Natural killer cell (primary cell): ENCODE data around the gene CHD8. TPM values are rescaled to one million over a fixed set of nuclear protein-coding genes. Genes with fewer than 3 reads are reported as not detected.

Experiments
- ATAC-seq, 3 donors: fragments of 150-1000 bp in 2 of 3; fragments of 200-7000 bp in 1 of 3; cut with Tn5 transposase; 1 replicate in 1 of 3; 2 replicates in 2 of 3; pipeline ENCODE4 v1.10.0; 2021; ENCODE audit warnings: mild to moderate bottlenecking in 2 of 3, moderate library complexity in 2 of 3
- DNase-seq, 2 donors: peaks; one replicate each; pipeline versions ENCODE4 v3.0.0 to v3.0.0-alpha.2; 2013 to 2021; ENCODE audit warnings: mixed read lengths in 1 of 2
- H3K27ac ChIP-seq: one replicate; pipeline ENCODE4 v1.5.1; 2013; ENCODE audit warnings: mild to moderate bottlenecking, low read length
- H3K27me3 ChIP-seq: one replicate; pipeline ENCODE4 v1.6.1; 2013; ENCODE audit warnings: low read length; ENCODE audit not compliant: control insufficient read depth, insufficient read depth
- H3K36me3 ChIP-seq: one replicate; pipeline ENCODE4 v1.6.1; 2013; ENCODE audit warnings: low read length; ENCODE audit not compliant: control insufficient read depth, insufficient read depth
- H3K4me1 ChIP-seq: one replicate; pipeline ENCODE4 v1.6.1; 2013; ENCODE audit warnings: low read length; ENCODE audit not compliant: control insufficient read depth, insufficient read depth
- H3K4me3 ChIP-seq: one replicate; pipeline ENCODE4 v1.5.1; 2013; ENCODE audit warnings: low read length
- H3K9me3 ChIP-seq: one replicate; pipeline ENCODE4 v1.6.1; 2013; ENCODE audit warnings: low read length; ENCODE audit not compliant: control insufficient read depth, insufficient read depth
- H3K27ac Mint-ChIP-seq, 2 donors: one replicate each; pipeline ENCODE4 v1.8.0; 2022; ENCODE audit warnings: mild to moderate bottlenecking in 2 of 2, mixed read lengths in 2 of 2, moderate library complexity in 1 of 2
- H3K27me3 Mint-ChIP-seq, 2 donors: one replicate each; pipeline ENCODE4 v1.8.0; 2022; ENCODE audit warnings: low read depth in 2 of 2, mixed read lengths in 2 of 2
- H3K36me3 Mint-ChIP-seq: one replicate; pipeline ENCODE4 v1.8.0; 2022; ENCODE audit warnings: mixed read lengths
- H3K4me1 Mint-ChIP-seq, 2 donors: one replicate each; pipeline ENCODE4 v1.8.0; 2022; ENCODE audit warnings: mixed read lengths in 2 of 2
- H3K4me3 Mint-ChIP-seq: one replicate; pipeline ENCODE4 v1.8.0; 2022; ENCODE audit warnings: mild to moderate bottlenecking, moderate library complexity, mixed read lengths
- H3K9me3 Mint-ChIP-seq, 2 donors: one replicate each; pipeline ENCODE4 v1.8.0; 2022; ENCODE audit warnings: mixed read lengths in 2 of 2
- WGBS: methylation state at CpG from one replicate; pipeline ENCODE4 v1.1.7; 2013; ENCODE audit warnings: missing lambda C conversion rate; ENCODE audit not compliant: insufficient coverage; 5-methylcytosine and 5-hydroxymethylcytosine counted together
- intact Hi-C: fragments of 100-400 bp; cut with micrococcal nuclease; formaldehyde crosslinking; loops from one replicate; pipeline ENCODE4 v1.14.2; 2022
- total RNA-seq, 4 donors: library from RNA; stranded (reverse); fragments of 120-200 nt in 1 of 4; gene quantifications; one replicate each; pipeline versions ENCODE4 v1.2.3 to v1.2.4, GENCODE V29; 2013 to 2022
- TF ChIP-seq, protein P1 (sequence below): fragments of 200-600 bp; IDR thresholded peaks from one replicate; pipeline ENCODE4 v1.8.0; 2022; ENCODE audit warnings: antibody characterized with exemption

Gene CHD8
- total RNA-seq, 3 donors from 2014 or later (not counting 1 experiment from before 2014, with no cell fraction given) = 150 to 167 (median 162) TPM

- H3K4me3 ChIP-seq = no peak overlapping the region
- no peaks in the 10 kb centered on the region for H3K36me3 Mint-ChIP-seq
- ATAC-seq (no peak), DNase-seq (no peak)
- peaks cover 9% of the 10 kb centered on the region for H3K4me1 ChIP-seq
- no peaks in the 10 kb centered on the region for H3K9me3 Mint-ChIP-seq
- no peak overlapping the region for H3K4me3 Mint-ChIP-seq
- intact Hi-C loops = no loop called here
- no peaks in the 10 kb centered on the region for H3K27me3 Mint-ChIP-seq
- H3K9me3 ChIP-seq = no peaks in the 10 kb centered on the region
- H3K4me1 Mint-ChIP-seq = peaks cover 36 to 45% of the 10 kb centered on the region in 2 donors
- no peaks in the 10 kb centered on the region for H3K27me3 ChIP-seq
- TF ChIP-seq, protein P1, sequence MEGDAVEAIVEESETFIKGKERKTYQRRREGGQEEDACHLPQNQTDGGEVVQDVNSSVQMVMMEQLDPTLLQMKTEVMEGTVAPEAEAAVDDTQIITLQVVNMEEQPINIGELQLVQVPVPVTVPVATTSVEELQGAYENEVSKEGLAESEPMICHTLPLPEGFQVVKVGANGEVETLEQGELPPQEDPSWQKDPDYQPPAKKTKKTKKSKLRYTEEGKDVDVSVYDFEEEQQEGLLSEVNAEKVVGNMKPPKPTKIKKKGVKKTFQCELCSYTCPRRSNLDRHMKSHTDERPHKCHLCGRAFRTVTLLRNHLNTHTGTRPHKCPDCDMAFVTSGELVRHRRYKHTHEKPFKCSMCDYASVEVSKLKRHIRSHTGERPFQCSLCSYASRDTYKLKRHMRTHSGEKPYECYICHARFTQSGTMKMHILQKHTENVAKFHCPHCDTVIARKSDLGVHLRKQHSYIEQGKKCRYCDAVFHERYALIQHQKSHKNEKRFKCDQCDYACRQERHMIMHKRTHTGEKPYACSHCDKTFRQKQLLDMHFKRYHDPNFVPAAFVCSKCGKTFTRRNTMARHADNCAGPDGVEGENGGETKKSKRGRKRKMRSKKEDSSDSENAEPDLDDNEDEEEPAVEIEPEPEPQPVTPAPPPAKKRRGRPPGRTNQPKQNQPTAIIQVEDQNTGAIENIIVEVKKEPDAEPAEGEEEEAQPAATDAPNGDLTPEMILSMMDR = no peak
- H3K27ac ChIP-seq = no peak overlapping the region
- no peaks in the 10 kb centered on the region for H3K36me3 ChIP-seq
- H3K27ac Mint-ChIP-seq = peak overlapping the region in 1 of 2 donors; percentile 3
Measured at GRCh38 chr14:21440859-21441258, 15.1 kb downstream of the CHD8 start.

GRCh38 chr14:21437063-21437901 is 18.6 kb downstream of the CHD8 start:
- TF ChIP-seq, protein P1 = no peak
- intact Hi-C loops = loop anchor here (1.0 to 2.0 kb wide), 6 partner anchors 19 to 168 kb away; partner anchors contain the start of genes CHD8, HNRNPC, SUPT16H and TOX4
- Histone ChIP-seq H3K4me1 (peaks cover 9% of the 10 kb centered on the region), H3K4me3 (peak overlapping the region; percentile 89), H3K9me3 (no peaks in the 10 kb centered on the region), H3K27ac (peak overlapping the region; percentile 95), H3K36me3 (no peaks in the 10 kb centered on the region), H3K27me3 (no peaks in the 10 kb centered on the region)
- no peaks in the 10 kb centered on the region for H3K9me3 Mint-ChIP-seq
- peak overlapping the region; percentile 86 to 96 for H3K27ac Mint-ChIP-seq
- peak; percentile 98 to 100 (median 99) for ATAC-seq
- 7% methylated on average over 31 of the region's 33 CpGs for WGBS
- peaks cover 40 to 62% of the 10 kb centered on the region in 2 donors for H3K4me1 Mint-ChIP-seq
- peak overlapping the region; percentile 89 for H3K4me3 Mint-ChIP-seq
- H3K36me3 Mint-ChIP-seq = no peaks in the 10 kb centered on the region
- no peaks in the 10 kb centered on the region for H3K27me3 Mint-ChIP-seq
- peak; percentile 98 to 99 for DNase-seq

- intact Hi-C loops = loop anchor here (1.0 to 2.0 kb wide), 6 partner anchors 20 to 168 kb away; partner anchors contain the start of genes CHD8, HNRNPC, SUPT16H and TOX4
- WGBS = under 1% methylated on average over 11 of the region's 11 CpGs
- peaks cover 9% of the 10 kb centered on the region for H3K4me1 ChIP-seq
- no peaks in the 10 kb centered on the region for H3K36me3 Mint-ChIP-seq
- peak overlapping the region; percentile 86 to 96 for H3K27ac Mint-ChIP-seq
- TF ChIP-seq, protein P1 = no peak
- no peaks in the 10 kb centered on the region for H3K27me3 Mint-ChIP-seq
- H3K27me3 ChIP-seq = no peaks in the 10 kb centered on the region
- H3K4me1 Mint-ChIP-seq = peaks cover 37 to 58% of the 10 kb centered on the region in 2 donors
- H3K36me3 ChIP-seq = no peaks in the 10 kb centered on the region
- peak overlapping the region; percentile 89 for H3K4me3 ChIP-seq
- DNase-seq (no peak), ATAC-seq (peak in 1 of 3 donors; percentile 18)
- H3K27ac ChIP-seq = peak overlapping the region; percentile 95
- H3K4me3 Mint-ChIP-seq = peak overlapping the region; percentile 89
- H3K9me3 ChIP-seq = no peaks in the 10 kb centered on the region
- no peaks in the 10 kb centered on the region for H3K9me3 Mint-ChIP-seq
Measured at GRCh38 chr14:21436567-21437062, 19.3 kb downstream of the CHD8 start.
